HUES48 (cell line): ENCODE results near the gene DDX19B.
"Not testable (repeated sequence)": the region's sequence is repeated elsewhere in the genome, so short reads cannot be mapped to it uniquely, and the experiment has no call there.

Experiments
- H3K27ac ChIP-seq: one replicate; pipeline ENCODE4 v1.7.0; 2013; ENCODE audit warnings: low read depth, low read length, inconsistent platforms
- H3K27me3 ChIP-seq: 2 replicates; pipeline ENCODE4 v1.6.1; 2013; ENCODE audit warnings: mild to moderate bottlenecking, low read length; ENCODE audit not compliant: control insufficient read depth, insufficient read depth
- H3K36me3 ChIP-seq: 2 replicates; pipeline ENCODE4 v1.6.1; 2013; ENCODE audit warnings: low read length; ENCODE audit not compliant: control insufficient read depth, insufficient read depth
- H3K4me1 ChIP-seq: 2 replicates; pipeline ENCODE4 v1.6.1; 2013; ENCODE audit warnings: mild to moderate bottlenecking, low read length; ENCODE audit not compliant: control insufficient read depth, insufficient read depth
- H3K4me3 ChIP-seq: 2 replicates; pipeline ENCODE4 v1.5.1; 2013; ENCODE audit warnings: mild to moderate bottlenecking, low read depth, low read length
- H3K9ac ChIP-seq: 2 replicates; pipeline ENCODE4 v1.6.1; 2013; ENCODE audit warnings: mild to moderate bottlenecking, low read depth, low read length, moderate library complexity
- H3K9me3 ChIP-seq: 2 replicates; pipeline ENCODE4 v1.6.1; 2013; ENCODE audit warnings: low read length; ENCODE audit not compliant: control insufficient read depth, insufficient read depth

Gene DDX19B

DNA sequence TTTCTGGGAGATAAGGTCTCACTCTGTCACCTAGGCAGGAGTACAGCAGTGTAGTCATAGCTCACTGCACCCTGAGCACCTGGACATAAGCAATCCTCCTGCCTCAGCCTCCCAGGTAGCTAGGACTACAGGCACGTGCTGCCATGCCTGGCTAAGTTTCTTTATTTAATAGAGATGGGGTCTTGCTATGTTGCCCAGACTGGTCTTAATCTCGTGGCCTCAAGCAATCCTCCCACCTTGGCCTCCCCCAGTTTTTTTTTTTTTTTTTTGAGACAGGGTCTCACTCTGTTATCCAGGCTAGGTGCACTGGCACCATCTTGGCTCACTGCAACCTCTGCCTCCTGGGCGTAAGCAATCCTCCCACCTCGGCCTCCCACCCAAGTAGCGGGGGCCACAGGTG, 21.1 kb downstream of the DDX19B start:
- H3K9me3 ChIP-seq: no peaks in the 10 kb centered on the region
- H3K27me3 ChIP-seq: no peaks in the 10 kb centered on the region
- H3K27ac ChIP-seq: no peak overlapping the region
- H3K36me3 ChIP-seq: peaks cover 74% of the 10 kb centered on the region
- no peak overlapping the region for H3K9ac ChIP-seq
- no peak overlapping the region for H3K4me3 ChIP-seq
- no peaks in the 10 kb centered on the region for H3K4me1 ChIP-seq

DNA sequence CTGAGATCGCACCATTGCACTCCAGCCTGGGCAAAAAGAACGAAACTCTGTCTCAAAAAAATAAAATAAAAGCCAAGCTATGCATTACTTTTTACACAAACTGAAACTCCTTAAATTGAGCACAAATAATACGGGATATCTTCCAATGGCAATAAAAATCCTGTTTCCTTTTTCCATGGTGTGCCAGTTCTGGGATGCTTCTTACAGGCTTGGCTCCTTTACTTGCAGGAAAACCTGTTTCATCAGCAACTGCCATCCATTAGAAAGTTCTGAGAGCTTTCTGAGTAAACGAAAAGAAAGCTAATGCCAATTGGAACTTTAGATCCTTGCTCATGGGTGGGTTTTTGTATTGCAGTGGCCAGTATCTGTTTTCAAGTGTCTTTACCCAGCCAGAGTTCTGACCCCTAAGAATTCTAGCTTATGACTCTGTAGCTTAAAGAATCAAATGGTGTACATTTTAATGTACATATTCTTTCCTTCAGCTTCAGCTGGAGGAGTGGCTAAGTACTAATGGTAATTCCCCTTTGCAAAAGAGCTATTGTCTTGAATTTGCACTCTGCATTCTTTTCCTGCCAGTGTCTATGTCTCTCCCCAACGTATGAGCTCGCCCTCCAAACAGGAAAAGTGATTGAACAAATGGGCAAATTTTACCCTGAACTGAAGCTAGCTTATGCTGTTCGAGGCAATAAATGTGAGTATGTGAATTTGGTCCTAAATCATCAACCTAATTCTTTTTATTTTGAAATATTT, 26.2 kb downstream of the DDX19B start:
- H3K27me3 ChIP-seq: no peaks in the 10 kb centered on the region
- peaks cover 55% of the 10 kb centered on the region for H3K36me3 ChIP-seq
- no peaks in the 10 kb centered on the region for H3K9me3 ChIP-seq
- no peak overlapping the region for H3K4me3 ChIP-seq
- no peaks in the 10 kb centered on the region for H3K4me1 ChIP-seq
- H3K27ac ChIP-seq: no peak overlapping the region
- H3K9ac ChIP-seq: no peak overlapping the region

DNA sequence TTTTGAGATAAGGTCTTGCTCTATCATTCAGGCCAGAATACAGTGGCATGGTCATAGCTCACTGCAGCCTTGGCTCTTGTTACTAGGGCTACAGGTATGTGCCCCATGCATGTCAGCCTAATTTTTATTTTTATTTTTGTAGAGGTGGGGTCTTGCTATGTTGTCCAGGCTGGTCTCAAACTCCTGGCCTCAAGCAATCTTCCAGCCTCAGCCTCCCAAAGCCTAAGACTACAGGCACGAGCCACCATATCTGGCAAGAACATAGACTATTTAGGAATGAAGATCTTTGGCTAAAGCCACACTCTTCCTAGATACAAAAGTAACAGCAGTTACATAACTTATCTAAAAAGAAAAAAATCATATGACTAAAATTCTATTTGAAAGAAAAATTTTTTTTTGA, 32.1 kb downstream of the DDX19B start:
- H3K9ac ChIP-seq: no peak overlapping the region
- H3K9me3 ChIP-seq: no peaks in the 10 kb centered on the region
- H3K4me1 ChIP-seq: no peaks in the 10 kb centered on the region
- no peak overlapping the region for H3K4me3 ChIP-seq
- H3K27me3 ChIP-seq: no peaks in the 10 kb centered on the region
- peaks cover 65% of the 10 kb centered on the region for H3K36me3 ChIP-seq
- H3K27ac ChIP-seq: no peak overlapping the region

DNA sequence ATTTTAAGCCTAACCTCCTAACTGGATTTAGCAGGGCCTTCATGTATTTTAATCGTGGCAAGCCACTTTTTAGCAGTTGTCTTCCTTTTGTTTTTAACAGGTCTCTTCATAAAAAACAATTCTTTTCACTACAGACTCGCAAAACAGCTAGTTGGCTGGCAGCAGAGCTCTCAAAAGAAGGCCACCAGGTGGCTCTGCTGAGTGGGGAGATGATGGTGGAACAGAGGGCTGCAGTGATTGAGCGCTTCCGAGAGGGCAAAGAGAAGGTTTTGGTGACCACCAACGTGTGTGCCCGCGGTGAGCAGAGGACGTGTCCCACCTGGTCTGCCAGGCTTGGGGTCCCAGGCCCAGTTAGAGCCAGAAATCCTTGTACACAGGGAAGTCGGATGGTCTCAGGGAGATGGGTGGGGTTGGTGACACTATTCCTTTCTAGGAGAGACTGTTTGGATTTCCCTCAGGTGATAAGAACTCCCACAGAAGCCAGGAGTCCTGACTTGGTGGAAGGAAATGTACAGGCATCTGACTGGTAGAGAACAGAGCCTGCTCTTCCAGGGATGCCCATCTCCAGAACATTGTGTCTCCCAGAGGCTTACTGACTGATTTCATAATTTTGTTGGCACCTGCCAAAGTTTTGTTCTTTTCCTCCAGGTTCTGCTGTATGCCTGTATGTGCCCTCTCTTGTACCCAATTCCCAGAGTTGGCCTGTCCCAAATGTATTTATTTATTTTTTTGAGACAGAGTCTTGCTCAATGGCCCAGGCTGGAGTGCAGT, 32.8 kb downstream of the DDX19B start:
- Histone ChIP-seq H3K9ac (no peak overlapping the region), H3K4me1 (no peaks in the 10 kb centered on the region), H3K27me3 (no peaks in the 10 kb centered on the region), H3K4me3 (no peak overlapping the region), H3K9me3 (no peaks in the 10 kb centered on the region), H3K27ac (no peak overlapping the region), H3K36me3 (peaks cover 65% of the 10 kb centered on the region)

DNA sequence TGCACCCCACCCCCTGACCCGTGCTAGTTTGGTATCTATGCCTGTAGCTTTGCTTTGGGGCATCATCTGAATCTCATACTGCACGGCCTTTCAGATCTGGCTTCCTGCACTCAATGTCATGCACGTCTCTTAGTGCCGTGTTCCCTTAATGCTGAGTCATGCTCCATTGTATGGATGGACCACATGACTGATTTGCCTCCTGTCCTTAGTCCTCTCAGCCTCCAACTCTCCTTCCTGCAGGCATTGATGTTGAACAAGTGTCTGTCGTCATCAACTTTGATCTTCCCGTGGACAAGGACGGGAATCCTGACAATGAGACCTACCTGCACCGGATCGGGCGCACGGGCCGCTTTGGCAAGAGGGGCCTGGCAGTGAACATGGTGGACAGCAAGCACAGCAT, 33.7 kb downstream of the DDX19B start:
- not testable (repeated sequence) for H3K9me3 ChIP-seq, H3K4me1 ChIP-seq, H3K4me3 ChIP-seq, H3K27ac ChIP-seq, H3K9ac ChIP-seq, H3K27me3 ChIP-seq
- H3K36me3 ChIP-seq: peaks cover 61% of the 10 kb centered on the region

DNA sequence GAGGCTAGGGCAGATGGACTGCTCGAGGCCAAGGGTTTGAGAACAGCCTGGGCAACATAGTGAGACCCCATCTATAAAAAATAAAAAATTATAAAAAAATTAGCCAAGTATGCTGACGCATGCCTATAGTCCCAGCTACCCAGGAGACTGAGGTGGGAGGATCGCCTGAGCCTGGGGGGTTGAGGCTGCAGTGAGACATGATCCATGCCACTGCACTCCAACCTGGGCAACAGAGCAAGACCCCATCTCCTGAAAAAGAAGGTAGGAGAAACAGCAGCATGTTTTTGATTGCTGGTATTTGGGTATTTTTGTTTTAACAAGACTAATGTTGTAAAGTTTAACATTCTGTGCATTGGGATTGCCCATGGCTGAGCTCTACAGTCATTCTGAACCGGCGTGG, 38.8 kb downstream of the DDX19B start:
- Histone ChIP-seq H3K9ac (no peak overlapping the region), H3K9me3 (no peaks in the 10 kb centered on the region)

DNA sequence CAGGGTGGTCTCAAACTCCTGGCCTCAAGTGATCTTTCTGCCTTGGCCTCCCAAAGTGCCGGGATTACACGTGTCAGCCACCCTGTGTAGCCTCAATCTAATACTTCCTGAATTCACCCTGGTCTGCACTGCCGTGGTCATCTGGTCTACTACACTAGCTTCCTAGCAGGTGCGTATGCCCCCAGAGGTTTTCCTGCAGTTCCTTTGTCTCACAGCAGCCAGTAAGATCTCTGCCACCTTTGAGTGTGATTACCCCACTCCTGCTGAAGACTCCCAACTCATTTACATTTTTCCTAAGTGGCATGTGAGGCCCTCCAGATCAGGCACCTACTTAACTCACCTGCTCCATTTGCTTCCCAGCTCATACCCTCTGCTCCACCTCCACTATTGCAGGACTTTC, 42.6 kb downstream of the DDX19B start:
- no peak overlapping the region for H3K27ac ChIP-seq

More for the DNA sequence above, 38.8 kb downstream of the DDX19B start:
- Histone ChIP-seq H3K27me3 (no peaks in the 10 kb centered on the region), H3K4me3 (no peak overlapping the region), H3K27ac (no peak overlapping the region), H3K4me1 (peaks cover 10% of the 10 kb centered on the region; the same call in 1 of the 2 replicates), H3K36me3 (peaks cover 28% of the 10 kb centered on the region)

DNA sequence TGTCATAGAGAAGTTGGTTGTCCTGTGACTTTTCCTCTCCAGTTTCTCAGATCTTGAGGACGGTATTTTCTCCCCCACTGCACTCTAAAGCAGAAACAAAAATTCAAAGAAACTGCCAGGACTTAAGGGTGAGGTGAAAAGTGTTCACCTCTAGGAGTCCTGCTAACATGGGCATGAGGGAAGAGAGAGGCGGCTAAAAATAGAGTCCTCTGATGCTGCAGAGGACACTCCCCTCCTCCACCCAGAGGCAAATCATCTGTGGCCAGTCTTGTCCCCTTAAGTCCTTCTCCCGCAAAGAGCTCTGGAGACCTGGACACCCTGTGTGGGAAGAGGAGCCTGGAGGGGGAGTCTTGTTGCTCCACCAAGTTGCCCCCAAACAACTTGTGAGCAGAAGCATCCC, 43.0 kb downstream of the DDX19B start:
- no peak overlapping the region for H3K4me3 ChIP-seq
- H3K9ac ChIP-seq: no peak overlapping the region
- H3K36me3 ChIP-seq: peaks cover 3% of the 10 kb centered on the region; the same call in 1 of the 2 replicates
- H3K9me3 ChIP-seq: no peaks in the 10 kb centered on the region
- H3K27me3 ChIP-seq: no peaks in the 10 kb centered on the region
- H3K27ac ChIP-seq: no peak overlapping the region
- H3K4me1 ChIP-seq: peaks cover 10% of the 10 kb centered on the region; the same call in 1 of the 2 replicates

More for the DNA sequence above, 42.6 kb downstream of the DDX19B start:
- Histone ChIP-seq H3K27me3 (no peaks in the 10 kb centered on the region), H3K9me3 (no peaks in the 10 kb centered on the region), H3K36me3 (peaks cover 3% of the 10 kb centered on the region; the same call in 1 of the 2 replicates), H3K4me3 (no peak overlapping the region), H3K9ac (no peak overlapping the region), H3K4me1 (peaks cover 10% of the 10 kb centered on the region; the same call in 1 of the 2 replicates)

DNA sequence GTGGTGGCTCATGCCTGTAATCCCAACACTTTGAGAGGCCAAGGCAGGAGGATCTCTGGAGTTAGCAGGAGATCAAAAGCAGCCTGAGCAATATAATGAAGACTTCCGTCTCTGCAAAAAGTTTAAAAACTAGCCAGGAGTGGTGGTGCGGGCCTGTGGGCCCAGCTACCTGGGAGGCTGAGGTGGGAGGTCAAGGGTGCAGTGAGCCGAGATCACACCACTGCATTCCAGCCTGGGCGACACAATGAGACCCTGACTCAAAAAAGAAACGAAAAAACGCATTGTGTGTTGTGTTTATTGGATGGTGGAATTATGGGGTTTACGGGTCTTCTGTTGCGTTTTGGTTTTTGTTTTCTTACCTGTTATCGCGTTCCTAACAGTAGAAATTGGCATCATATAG, 46.9 kb downstream of the DDX19B start:
- Histone ChIP-seq H3K4me3 (peak overlapping the region; percentile 99), H3K4me1 (peaks cover 6% of the 10 kb centered on the region; the same call in 1 of the 2 replicates), H3K27ac (no peak overlapping the region), H3K9me3 (no peaks in the 10 kb centered on the region), H3K27me3 (no peaks in the 10 kb centered on the region), H3K9ac (peak overlapping the region; percentile 95; the same call in 1 of the 2 replicates), H3K36me3 (peaks cover 13% of the 10 kb centered on the region)

DNA sequence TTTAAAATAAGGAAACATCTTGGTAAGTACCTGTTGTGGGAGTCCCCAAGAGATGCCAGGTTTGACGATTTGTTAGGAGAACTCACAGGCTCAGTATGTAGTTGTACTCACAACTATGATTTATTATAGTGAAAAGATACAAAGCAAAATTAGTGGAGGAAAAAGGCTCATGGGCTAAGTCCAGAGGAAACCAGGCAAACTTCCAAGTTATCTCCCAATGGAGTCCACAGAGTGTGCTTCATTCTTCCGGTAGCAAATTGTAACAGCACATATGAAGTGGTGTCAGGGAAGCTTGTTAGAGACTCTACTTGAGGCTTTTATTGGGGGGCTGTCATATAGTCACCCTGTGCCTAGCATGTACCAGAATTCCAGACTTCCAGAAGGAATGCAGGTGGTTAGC, 50.0 kb downstream of the DDX19B start:
- H3K36me3 ChIP-seq: peaks cover 32% of the 10 kb centered on the region
- no peaks in the 10 kb centered on the region for H3K9me3 ChIP-seq
- no peaks in the 10 kb centered on the region for H3K27me3 ChIP-seq
- no peak overlapping the region for H3K4me3 ChIP-seq
- no peaks in the 10 kb centered on the region for H3K4me1 ChIP-seq
- H3K9ac ChIP-seq: no peak overlapping the region
- no peak overlapping the region for H3K27ac ChIP-seq

DNA sequence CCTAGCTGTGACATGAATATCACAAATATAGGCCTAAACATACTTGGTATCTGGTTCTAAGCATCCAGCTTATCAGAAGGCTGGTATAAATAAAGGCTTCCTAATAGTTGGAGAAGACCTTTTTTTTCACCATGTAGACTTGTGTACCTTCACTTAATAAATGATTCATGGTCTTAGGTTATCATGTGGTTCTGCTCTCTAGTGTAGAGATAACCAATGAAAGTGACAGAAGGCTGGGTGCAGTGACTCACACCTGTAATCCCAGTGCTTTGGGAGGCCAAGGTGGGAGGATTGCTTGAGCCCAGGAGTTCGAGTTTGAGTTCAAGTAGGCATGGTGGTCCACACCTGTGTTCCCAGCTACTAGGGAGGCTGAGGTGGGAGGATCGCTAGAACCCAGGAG, 50.8 kb downstream of the DDX19B start:
- Histone ChIP-seq H3K9me3 (no peaks in the 10 kb centered on the region), H3K36me3 (peaks cover 37% of the 10 kb centered on the region), H3K27ac (no peak overlapping the region), H3K27me3 (no peaks in the 10 kb centered on the region), H3K4me1 (no peaks in the 10 kb centered on the region), H3K4me3 (no peak overlapping the region), H3K9ac (no peak overlapping the region)
